ENCODE data around the gene PI16. TPM values are rescaled to one million over a fixed set of nuclear protein-coding genes. Genes with fewer than 3 reads are reported as not detected.

Gene PI16
- total RNA-seq, 1 donor from 2014 or later, result 25.9 TPM

DNA sequence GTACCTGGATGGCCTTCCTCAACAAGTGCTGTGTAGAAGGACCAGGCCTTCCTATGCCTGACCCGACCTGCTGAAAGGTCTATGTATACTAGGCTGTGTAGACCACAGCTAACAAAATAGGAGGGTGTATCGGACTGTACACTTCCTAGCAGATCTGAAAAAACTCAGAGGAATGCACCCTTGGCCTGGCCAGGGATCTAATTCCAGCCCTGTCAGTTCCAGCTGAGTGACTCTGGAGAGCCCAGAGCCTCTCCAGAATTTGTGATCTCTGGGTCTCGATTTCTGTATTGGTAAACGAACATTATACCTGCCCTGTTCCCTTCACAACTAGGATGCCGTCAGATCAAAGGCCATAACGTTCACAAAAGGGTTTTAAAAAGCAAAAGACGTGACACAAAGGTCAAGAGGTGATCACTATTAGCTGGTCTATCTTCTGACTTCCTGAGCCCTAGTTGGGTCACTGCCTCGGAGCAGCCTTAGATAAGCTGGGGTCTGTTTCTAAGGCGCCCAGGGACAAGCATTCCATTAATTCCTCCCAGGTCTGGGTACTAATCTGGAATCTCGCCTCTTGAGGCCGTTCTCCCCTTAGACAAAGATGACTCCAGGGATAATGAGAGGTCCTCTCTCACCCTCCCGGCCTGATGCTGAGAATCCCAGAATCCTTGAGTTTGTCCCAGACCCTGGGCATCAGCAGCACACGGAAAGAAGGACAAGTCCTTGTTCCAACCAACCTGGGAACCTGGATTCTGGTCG is 17.6 kb downstream of the PI16 start:
- Histone ChIP-seq H3K36me3 (peaks cover 99% of the 10 kb centered on the region), H3K4me1 (peaks cover 100% of the 10 kb centered on the region), H3K27me3 (ENCODE audit: low read depth) (no peaks in the 10 kb centered on the region), H3K9me3 (replicated peaks) (no peaks in the 10 kb centered on the region), H3K27ac (replicated peaks) (peak overlapping the region; percentile 85), H3K4me3 (peak overlapping the region; percentile 3)
- intact Hi-C loops (cut with micrococcal nuclease), result loop anchor here (10.0 kb wide), 1 partner anchor 77 kb away; no protein-coding TSS in a partner anchor
- no peak for DNase-seq
- TF ChIP-seq, protein P1, sequence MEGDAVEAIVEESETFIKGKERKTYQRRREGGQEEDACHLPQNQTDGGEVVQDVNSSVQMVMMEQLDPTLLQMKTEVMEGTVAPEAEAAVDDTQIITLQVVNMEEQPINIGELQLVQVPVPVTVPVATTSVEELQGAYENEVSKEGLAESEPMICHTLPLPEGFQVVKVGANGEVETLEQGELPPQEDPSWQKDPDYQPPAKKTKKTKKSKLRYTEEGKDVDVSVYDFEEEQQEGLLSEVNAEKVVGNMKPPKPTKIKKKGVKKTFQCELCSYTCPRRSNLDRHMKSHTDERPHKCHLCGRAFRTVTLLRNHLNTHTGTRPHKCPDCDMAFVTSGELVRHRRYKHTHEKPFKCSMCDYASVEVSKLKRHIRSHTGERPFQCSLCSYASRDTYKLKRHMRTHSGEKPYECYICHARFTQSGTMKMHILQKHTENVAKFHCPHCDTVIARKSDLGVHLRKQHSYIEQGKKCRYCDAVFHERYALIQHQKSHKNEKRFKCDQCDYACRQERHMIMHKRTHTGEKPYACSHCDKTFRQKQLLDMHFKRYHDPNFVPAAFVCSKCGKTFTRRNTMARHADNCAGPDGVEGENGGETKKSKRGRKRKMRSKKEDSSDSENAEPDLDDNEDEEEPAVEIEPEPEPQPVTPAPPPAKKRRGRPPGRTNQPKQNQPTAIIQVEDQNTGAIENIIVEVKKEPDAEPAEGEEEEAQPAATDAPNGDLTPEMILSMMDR (IDR thresholded peaks at IDR 0.05; ENCODE audit: borderline replicate concordance), result no peak

DNA sequence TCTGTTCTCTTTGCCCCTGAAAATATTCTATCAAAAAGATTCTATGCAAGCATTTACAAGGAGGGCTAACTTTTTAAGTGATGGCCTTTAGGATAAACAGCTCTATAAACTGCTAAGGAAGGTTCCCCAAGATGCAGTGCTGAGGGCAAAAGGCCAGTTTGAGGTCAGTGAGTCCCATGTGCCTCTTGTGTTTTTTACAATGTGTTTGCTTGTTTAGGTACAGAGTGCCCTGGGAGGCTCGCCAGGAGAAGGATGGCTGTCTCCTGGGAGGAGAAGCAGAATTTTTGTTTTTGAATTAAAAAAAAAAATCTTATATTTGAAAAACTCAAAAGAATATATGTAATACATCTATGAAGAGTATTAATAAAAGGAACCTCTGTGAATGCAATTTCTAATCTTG is 18.7 kb downstream of the PI16 start:
- Histone ChIP-seq H3K4me3 (no peak overlapping the region), H3K36me3 (peaks cover 99% of the 10 kb centered on the region), H3K9me3 (replicated peaks) (no peaks in the 10 kb centered on the region), H3K4me1 (peaks cover 100% of the 10 kb centered on the region), H3K27ac (replicated peaks) (peak overlapping the region; percentile 85), H3K27me3 (ENCODE audit: low read depth) (no peaks in the 10 kb centered on the region)
- intact Hi-C loops (cut with micrococcal nuclease), result loop anchor here (10.0 kb wide), 1 partner anchor 78 kb away; no protein-coding TSS in a partner anchor
- DNase-seq, result no peak
- TF ChIP-seq, protein P1 (IDR thresholded peaks at IDR 0.05; ENCODE audit: borderline replicate concordance), result no peak

DNA sequence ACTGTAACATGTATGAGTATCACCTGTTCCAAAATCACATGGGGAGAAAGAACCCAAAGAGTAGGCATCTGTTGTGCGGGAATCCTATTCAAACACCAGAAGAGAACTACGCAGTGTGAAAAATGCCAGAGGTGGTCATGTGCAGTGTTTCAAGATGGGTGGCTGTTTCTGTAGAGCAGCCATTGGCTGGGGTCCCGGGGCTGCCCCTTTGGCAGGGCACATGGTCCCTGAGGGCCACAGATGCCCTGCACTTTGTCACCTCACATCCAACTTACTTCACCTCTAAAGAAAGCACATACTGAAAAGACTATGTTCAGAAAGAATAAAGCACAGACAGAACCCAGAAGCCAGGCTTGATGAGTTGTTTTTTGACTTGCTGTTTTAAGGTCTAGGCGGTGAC is 19.1 kb downstream of the PI16 start:
- peak; percentile 76 for DNase-seq
- Histone ChIP-seq H3K27ac (replicated peaks) (peak overlapping the region; percentile 85), H3K4me1 (peaks cover 100% of the 10 kb centered on the region), H3K27me3 (ENCODE audit: low read depth) (no peaks in the 10 kb centered on the region), H3K4me3 (no peak overlapping the region), H3K9me3 (replicated peaks) (no peaks in the 10 kb centered on the region), H3K36me3 (peaks cover 99% of the 10 kb centered on the region)
- intact Hi-C loops (cut with micrococcal nuclease), result loop anchor here (10.0 kb wide), 1 partner anchor 79 kb away; no protein-coding TSS in a partner anchor
- TF ChIP-seq, protein P1 (IDR thresholded peaks at IDR 0.05; ENCODE audit: borderline replicate concordance), result no peak

DNA sequence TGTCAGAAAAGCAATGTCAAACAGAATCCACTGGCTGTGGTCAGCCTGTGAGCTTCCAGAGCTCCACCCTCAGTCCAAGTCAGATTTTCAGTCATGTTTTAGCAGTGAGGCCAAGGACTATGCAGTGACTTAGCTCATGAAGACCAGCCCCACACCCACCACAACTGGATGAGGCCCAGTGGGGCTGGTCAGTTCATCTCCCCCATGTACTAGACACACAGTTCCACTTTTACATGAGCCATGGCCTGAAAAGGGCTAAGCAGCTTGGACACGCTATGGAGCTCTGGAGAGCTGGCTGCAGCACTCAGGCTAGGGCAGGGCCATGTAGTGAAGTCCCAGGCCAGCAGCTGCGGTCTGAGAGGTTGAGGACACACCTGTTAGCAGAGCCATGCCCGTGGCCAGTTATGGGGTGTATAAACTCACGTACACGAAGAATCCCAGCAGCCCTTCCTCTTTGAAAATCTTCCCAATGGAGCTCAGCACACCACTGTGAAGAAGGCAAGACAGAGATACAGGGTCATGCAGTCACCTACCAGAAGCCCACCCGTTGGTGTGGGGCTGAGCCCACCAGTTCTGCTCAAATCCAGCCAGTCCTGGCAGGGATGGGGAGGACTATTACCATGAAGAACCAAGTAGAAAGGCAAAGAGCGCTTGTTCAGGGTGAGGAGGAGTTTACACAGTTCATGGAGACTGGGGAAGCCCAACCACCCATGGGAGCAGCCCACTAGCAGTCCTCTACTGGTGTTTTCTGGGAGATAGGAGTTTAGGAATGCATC is 20.9 kb downstream of the PI16 start:
- DNase-seq, result no peak
- intact Hi-C loops (cut with micrococcal nuclease), result loop anchor here (10.0 kb wide), 1 partner anchor 81 kb away; no protein-coding TSS in a partner anchor
- H3K27ac ChIP-seq (replicated peaks), result peak overlapping the region; percentile 85

DNA sequence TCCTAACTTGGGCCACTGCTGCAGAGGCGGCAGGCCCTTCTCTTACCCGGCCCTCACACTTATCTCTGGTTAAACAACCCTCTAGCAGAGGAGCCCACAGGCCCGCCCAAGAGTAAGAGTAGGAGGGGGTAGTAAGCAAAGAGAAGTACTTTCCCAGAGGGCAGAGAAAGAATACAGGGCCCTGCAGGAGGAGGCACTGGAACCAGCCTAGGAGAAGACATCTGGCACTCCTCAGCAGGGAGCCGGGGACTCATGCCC is 21.4 kb downstream of the PI16 start:
- Histone ChIP-seq H3K27me3 (ENCODE audit: low read depth) (no peaks in the 10 kb centered on the region), H3K4me3 (no peak overlapping the region), H3K36me3 (peaks cover 79% of the 10 kb centered on the region), H3K9me3 (replicated peaks) (no peaks in the 10 kb centered on the region), H3K27ac (replicated peaks) (peak overlapping the region; percentile 85), H3K4me1 (peaks cover 100% of the 10 kb centered on the region)
- no peak for DNase-seq
- TF ChIP-seq, protein P1 (IDR thresholded peaks at IDR 0.05; ENCODE audit: borderline replicate concordance), result no peak
- intact Hi-C loops (cut with micrococcal nuclease), result loop anchor here (10.0 kb wide), 1 partner anchor 81 kb away; no protein-coding TSS in a partner anchor

More for the DNA sequence above, 20.9 kb downstream of the PI16 start:
- Histone ChIP-seq H3K4me3 (no peak overlapping the region), H3K27me3 (ENCODE audit: low read depth) (no peaks in the 10 kb centered on the region), H3K9me3 (replicated peaks) (no peaks in the 10 kb centered on the region), H3K4me1 (peaks cover 100% of the 10 kb centered on the region), H3K36me3 (peaks cover 81% of the 10 kb centered on the region)
- TF ChIP-seq, protein P1 (IDR thresholded peaks at IDR 0.05; ENCODE audit: borderline replicate concordance), result no peak
